HL-60 (cell line): ENCODE results near the gene SPPL2A.

Experiments used
- GABPA ChIP-seq: IDR thresholded peaks from 2 replicates; pipeline ENCODE4 v1.6.1; 2012; ENCODE audit warnings: low read depth
- TF ChIP-seq, protein P1 (sequence below): IDR thresholded peaks from 2 replicates; pipeline ENCODE4 v1.6.1; 2012; ENCODE audit warnings: low read depth; ENCODE audit not compliant: insufficient replicate concordance

DNA sequence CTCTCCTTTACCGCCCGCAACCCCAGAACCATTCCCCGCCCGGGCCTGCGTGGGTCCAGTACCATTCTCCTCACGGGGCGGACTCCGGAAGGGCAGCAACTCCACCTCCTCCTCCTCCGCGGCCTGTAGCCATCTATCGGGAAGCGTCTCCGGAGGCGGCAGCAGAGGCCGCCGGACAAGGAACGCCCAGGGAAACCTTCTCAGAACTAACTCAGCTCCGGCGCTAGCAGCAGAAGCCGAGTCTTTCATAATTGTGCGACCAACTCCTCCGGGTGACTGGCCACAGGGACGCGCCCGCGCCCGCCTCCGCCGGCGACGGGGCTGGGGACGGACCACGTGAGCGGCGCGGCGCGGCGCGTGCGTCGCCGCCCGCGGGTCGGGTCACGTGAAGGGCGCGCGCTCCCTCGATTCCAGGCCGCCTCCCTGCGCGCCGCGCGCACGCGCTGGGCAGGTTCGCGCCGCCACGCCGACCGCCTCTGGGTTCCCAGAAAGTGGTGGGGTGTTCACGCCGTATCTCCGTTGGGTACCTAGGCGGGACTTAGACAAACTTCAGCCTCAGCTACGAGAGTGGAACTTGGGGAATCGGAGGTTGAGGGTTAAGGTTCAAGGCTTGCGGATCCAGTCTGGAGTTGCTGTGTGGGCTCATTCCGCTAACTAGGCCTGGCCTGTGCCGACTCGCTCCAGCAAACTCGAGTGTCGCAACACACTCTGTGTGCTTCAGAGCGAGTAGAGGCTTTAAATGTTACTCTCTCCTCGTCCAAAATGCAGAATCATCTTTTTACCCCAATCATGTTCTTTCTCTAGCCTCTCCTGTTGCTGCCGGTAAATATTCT lies 78.8 kb downstream of the SPPL2A start, which contains the start of gene TRPM7:
- TF ChIP-seq, protein P1, sequence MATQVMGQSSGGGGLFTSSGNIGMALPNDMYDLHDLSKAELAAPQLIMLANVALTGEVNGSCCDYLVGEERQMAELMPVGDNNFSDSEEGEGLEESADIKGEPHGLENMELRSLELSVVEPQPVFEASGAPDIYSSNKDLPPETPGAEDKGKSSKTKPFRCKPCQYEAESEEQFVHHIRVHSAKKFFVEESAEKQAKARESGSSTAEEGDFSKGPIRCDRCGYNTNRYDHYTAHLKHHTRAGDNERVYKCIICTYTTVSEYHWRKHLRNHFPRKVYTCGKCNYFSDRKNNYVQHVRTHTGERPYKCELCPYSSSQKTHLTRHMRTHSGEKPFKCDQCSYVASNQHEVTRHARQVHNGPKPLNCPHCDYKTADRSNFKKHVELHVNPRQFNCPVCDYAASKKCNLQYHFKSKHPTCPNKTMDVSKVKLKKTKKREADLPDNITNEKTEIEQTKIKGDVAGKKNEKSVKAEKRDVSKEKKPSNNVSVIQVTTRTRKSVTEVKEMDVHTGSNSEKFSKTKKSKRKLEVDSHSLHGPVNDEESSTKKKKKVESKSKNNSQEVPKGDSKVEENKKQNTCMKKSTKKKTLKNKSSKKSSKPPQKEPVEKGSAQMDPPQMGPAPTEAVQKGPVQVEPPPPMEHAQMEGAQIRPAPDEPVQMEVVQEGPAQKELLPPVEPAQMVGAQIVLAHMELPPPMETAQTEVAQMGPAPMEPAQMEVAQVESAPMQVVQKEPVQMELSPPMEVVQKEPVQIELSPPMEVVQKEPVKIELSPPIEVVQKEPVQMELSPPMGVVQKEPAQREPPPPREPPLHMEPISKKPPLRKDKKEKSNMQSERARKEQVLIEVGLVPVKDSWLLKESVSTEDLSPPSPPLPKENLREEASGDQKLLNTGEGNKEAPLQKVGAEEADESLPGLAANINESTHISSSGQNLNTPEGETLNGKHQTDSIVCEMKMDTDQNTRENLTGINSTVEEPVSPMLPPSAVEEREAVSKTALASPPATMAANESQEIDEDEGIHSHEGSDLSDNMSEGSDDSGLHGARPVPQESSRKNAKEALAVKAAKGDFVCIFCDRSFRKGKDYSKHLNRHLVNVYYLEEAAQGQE: peak; percentile 6
- TF ChIP-seq GABPA: no peak
